Cardiac muscle cell (in vitro differentiated cells and primary cell): ENCODE measurements around the gene KCTD12. TPM values are rescaled to one million over a fixed set of nuclear protein-coding genes. Genes with fewer than 3 reads are reported as not detected.
"Not testable (repeated sequence)": the region's sequence is repeated elsewhere in the genome, so short reads cannot be mapped to it uniquely, and the experiment has no call there.

Experiments
- DNase-seq, 2 donors: peaks; one replicate each; pipeline versions ENCODE4 v3.0.0 to v3.0.0-alpha.2; 2010 to 2017; ENCODE audit warnings: low read depth in 1 of 2, low spot score in 1 of 2
- H3K27ac ChIP-seq: fragments of 200-600 bp; sonication (generic); 2 replicates; pipeline ENCODE4 v1.5.1; 2016
- H3K27me3 ChIP-seq: fragments of 200-600 bp; sonication (generic); 2 replicates; pipeline ENCODE4 v1.6.0; 2016; ENCODE audit warnings: control low read depth
- H3K36me3 ChIP-seq: fragments of 200-600 bp; sonication (generic); 2 replicates; pipeline ENCODE4 v1.5.1; 2016; ENCODE audit warnings: control low read depth
- H3K4me1 ChIP-seq: fragments of 200-600 bp; sonication (generic); 2 replicates; pipeline ENCODE4 v1.8.1; 2017; ENCODE audit warnings: low read depth, mild to moderate bottlenecking, mixed run types
- H3K4me3 ChIP-seq: fragments of 200-600 bp; sonication (generic); 2 replicates; pipeline ENCODE4 v1.5.1; 2016; ENCODE audit warnings: mild to moderate bottlenecking
- H3K9me3 ChIP-seq: fragments of 200-600 bp; sonication (generic); 2 replicates; pipeline ENCODE4 v1.5.1; 2017; ENCODE audit warnings: low read depth, mild to moderate bottlenecking, control low read depth
- CTCF ChIP-seq: IDR thresholded peaks from 2 replicates; pipeline ENCODE4 v1.5.1; 2012; ENCODE audit warnings: low read depth, mild to moderate bottlenecking, low read length
- polyA plus RNA-seq: library from polyadenylated mRNA; unstranded; fragments of >200 nt; fragmentation: Nextera tagmentation; extraction: Ambion mirVana; gene quantifications from 2 replicates; pipeline ENCODE4 v1.2.1, GENCODE V29; 2016
- total RNA-seq: library from RNA; depleted of rRNA; stranded (reverse); fragments of >200 nt; gene quantifications from 2 replicates; pipeline ENCODE4 v1.2.3, GENCODE V29; 2016

KCTD12 gene
- total and polyA plus RNA-seq, 2 experiments from 2014 or later: 40.0 to 242 TPM

- Histone ChIP-seq H3K4me1 (no peaks in the 10 kb centered on the region), H3K27ac (no peak overlapping the region), H3K36me3 (no peaks in the 10 kb centered on the region), H3K9me3 (no peaks in the 10 kb centered on the region), H3K4me3 (no peak overlapping the region), H3K27me3 (peaks cover 3% of the 10 kb centered on the region)
- no peak for DNase-seq
- no peak for TF ChIP-seq CTCF
Observed at GRCh38 chr13:76928456-76928855, 42.3 kb upstream of the KCTD12 start.

GRCh38 chr13:76927955-76928354, 41.8 kb upstream of the KCTD12 start:
- Histone ChIP-seq H3K27me3 (peaks cover 3% of the 10 kb centered on the region), H3K4me1 (no peaks in the 10 kb centered on the region), H3K4me3 (no peak overlapping the region), H3K36me3 (no peaks in the 10 kb centered on the region), H3K27ac (no peak overlapping the region), H3K9me3 (no peaks in the 10 kb centered on the region)
- no peak for TF ChIP-seq CTCF
- DNase-seq: no peak

- TF ChIP-seq CTCF: no peak
- no peak overlapping the region for H3K27ac ChIP-seq
Observed at GRCh38 chr13:76925115-76925514, 38.9 kb upstream of the KCTD12 start.

DNA sequence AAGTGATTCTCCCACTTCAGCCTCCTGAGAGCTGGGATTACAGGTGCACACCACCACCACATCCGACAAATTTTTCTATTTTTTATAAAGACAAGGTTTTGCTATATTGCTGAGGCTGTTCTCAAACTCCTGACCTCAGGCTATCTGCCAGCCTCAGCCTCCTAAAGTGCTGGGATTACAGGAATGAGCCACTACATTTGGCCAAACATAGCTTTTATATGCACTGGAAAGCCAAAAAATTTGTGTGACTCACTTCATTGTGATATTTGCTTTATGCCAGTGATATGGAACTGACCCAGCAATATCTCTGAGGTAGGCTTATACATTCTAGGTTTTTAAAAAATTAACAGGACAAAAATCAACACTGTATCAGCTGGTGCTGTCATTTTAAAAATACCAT, 35.3 kb upstream of the KCTD12 start:
- no peak for TF ChIP-seq CTCF
- H3K4me1 ChIP-seq: no peaks in the 10 kb centered on the region
- H3K27me3 ChIP-seq: peaks cover 3% of the 10 kb centered on the region
- no peaks in the 10 kb centered on the region for H3K9me3 ChIP-seq
- peak in 1 of 2 donors; percentile 53 for DNase-seq
- H3K27ac ChIP-seq: no peak overlapping the region
- no peaks in the 10 kb centered on the region for H3K36me3 ChIP-seq
- no peak overlapping the region for H3K4me3 ChIP-seq

More at GRCh38 chr13:76925115-76925514, 38.9 kb upstream of the KCTD12 start:
- no peak overlapping the region for H3K4me3 ChIP-seq
- no peak for DNase-seq
- no peaks in the 10 kb centered on the region for H3K36me3 ChIP-seq
- peaks cover 3% of the 10 kb centered on the region for H3K27me3 ChIP-seq
- H3K4me1 ChIP-seq: no peaks in the 10 kb centered on the region
- H3K9me3 ChIP-seq: no peaks in the 10 kb centered on the region

GRCh38 chr13:76917755-76918481, 31.7 kb upstream of the KCTD12 start:
- H3K27ac ChIP-seq, H3K4me3 ChIP-seq, H3K9me3 ChIP-seq, H3K27me3 ChIP-seq, H3K4me1 ChIP-seq, H3K36me3 ChIP-seq: not testable (repeated sequence)
- DNase-seq: peak in 1 of 2 donors; percentile 95

DNA sequence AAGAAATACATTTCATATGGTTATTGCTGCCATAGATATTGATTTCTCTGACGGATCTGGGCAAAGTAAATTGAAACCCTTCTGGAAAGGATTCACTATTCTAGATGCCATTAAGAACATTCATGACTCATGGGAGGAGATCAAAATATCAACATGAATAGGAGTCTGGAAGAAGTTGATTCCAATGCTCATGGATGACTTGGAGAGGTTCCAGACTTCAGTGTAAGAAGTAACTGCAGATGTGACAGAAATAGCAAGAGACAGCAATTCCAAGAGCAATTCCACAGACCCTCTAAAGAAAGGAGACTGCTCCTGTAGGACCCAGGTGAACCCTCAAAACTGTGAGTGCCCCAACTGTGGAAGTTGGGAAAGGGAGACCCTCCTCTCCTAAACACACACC, 30.9 kb upstream of the KCTD12 start:
- Histone ChIP-seq H3K36me3 (no peaks in the 10 kb centered on the region), H3K27me3 (no peaks in the 10 kb centered on the region), H3K4me3 (no peak overlapping the region), H3K9me3 (no peaks in the 10 kb centered on the region), H3K4me1 (no peaks in the 10 kb centered on the region), H3K27ac (no peak overlapping the region)
- DNase-seq: peak in 1 of 2 donors; percentile 59
- TF ChIP-seq CTCF: no peak
